Nephron (organoid): ENCODE results near the gene NFX1.
A peak's percentile ranks its signal among the peaks of the same experiment; 100 is the strongest.
"Not testable (repeated sequence)": the region's sequence is repeated elsewhere in the genome, so short reads cannot be mapped to it uniquely, and the experiment has no call there.

Experiments
- H3K27ac Mint-ChIP-seq, 3 experiments: 2 replicates each; pipeline ENCODE4 v1.8.0; 2020; ENCODE audit warnings: mixed read lengths in 3 of 3, mild to moderate bottlenecking in 2 of 3, moderate library complexity in 1 of 3
- H3K27me3 Mint-ChIP-seq: 2 replicates; pipeline ENCODE4 v1.8.0; 2021; ENCODE audit warnings: low read depth, mild to moderate bottlenecking, moderate library complexity, mixed read lengths
- H3K36me3 Mint-ChIP-seq: 2 replicates; pipeline ENCODE4 v1.8.0; 2020; ENCODE audit warnings: low read depth, mixed read lengths
- H3K4me1 Mint-ChIP-seq: 2 replicates; pipeline ENCODE4 v1.8.0; 2020; ENCODE audit warnings: mixed read lengths
- H3K4me3 Mint-ChIP-seq, 3 experiments: 2 replicates each; pipeline ENCODE4 v1.8.0; 2020; ENCODE audit warnings: mild to moderate bottlenecking in 3 of 3, mixed read lengths in 3 of 3, moderate library complexity in 2 of 3
- H3K9me3 Mint-ChIP-seq: 2 replicates; pipeline ENCODE4 v1.8.0; 2020; ENCODE audit warnings: mixed read lengths
- TF ChIP-seq, protein P1 (sequence below), 3 experiments: fragments of 200-600 bp; sonication (generic); IDR thresholded peaks; one replicate each; pipeline ENCODE4 v1.5.0; 2021; ENCODE audit warnings: antibody characterized with exemption in 3 of 3; ENCODE audit not compliant: unreplicated experiment in 3 of 3

Gene NFX1

GRCh38 chr9:33355933-33356332 is 65.6 kb downstream of the NFX1 start:
- TF ChIP-seq, protein P1, sequence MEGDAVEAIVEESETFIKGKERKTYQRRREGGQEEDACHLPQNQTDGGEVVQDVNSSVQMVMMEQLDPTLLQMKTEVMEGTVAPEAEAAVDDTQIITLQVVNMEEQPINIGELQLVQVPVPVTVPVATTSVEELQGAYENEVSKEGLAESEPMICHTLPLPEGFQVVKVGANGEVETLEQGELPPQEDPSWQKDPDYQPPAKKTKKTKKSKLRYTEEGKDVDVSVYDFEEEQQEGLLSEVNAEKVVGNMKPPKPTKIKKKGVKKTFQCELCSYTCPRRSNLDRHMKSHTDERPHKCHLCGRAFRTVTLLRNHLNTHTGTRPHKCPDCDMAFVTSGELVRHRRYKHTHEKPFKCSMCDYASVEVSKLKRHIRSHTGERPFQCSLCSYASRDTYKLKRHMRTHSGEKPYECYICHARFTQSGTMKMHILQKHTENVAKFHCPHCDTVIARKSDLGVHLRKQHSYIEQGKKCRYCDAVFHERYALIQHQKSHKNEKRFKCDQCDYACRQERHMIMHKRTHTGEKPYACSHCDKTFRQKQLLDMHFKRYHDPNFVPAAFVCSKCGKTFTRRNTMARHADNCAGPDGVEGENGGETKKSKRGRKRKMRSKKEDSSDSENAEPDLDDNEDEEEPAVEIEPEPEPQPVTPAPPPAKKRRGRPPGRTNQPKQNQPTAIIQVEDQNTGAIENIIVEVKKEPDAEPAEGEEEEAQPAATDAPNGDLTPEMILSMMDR (IDR thresholded peaks at IDR 0.05; ENCODE audit: unreplicated experiment in 3 of 3) = no peak
- H3K27ac Mint-ChIP-seq = no peak overlapping the region
- H3K27me3 Mint-ChIP-seq = no peaks in the 10 kb centered on the region
- no peaks in the 10 kb centered on the region for H3K4me1 Mint-ChIP-seq
- H3K9me3 Mint-ChIP-seq = no peaks in the 10 kb centered on the region
- H3K36me3 Mint-ChIP-seq = peaks cover 28% of the 10 kb centered on the region
- no peak overlapping the region for H3K4me3 Mint-ChIP-seq

GRCh38 chr9:33358641-33359040 is 68.3 kb downstream of the NFX1 start:
- not testable (repeated sequence) for H3K4me1 Mint-ChIP-seq, H3K9me3 Mint-ChIP-seq, H3K27ac Mint-ChIP-seq, H3K4me3 Mint-ChIP-seq, H3K27me3 Mint-ChIP-seq
- H3K36me3 Mint-ChIP-seq = peaks cover 33% of the 10 kb centered on the region

- TF ChIP-seq, protein P1 (IDR thresholded peaks at IDR 0.05; ENCODE audit: unreplicated experiment in 3 of 3) = no peak
- no peaks in the 10 kb centered on the region for H3K4me1 Mint-ChIP-seq
- peaks cover 3% of the 10 kb centered on the region for H3K27me3 Mint-ChIP-seq
Measured at GRCh38 chr9:33364127-33364526, 73.8 kb downstream of the NFX1 start.

DNA sequence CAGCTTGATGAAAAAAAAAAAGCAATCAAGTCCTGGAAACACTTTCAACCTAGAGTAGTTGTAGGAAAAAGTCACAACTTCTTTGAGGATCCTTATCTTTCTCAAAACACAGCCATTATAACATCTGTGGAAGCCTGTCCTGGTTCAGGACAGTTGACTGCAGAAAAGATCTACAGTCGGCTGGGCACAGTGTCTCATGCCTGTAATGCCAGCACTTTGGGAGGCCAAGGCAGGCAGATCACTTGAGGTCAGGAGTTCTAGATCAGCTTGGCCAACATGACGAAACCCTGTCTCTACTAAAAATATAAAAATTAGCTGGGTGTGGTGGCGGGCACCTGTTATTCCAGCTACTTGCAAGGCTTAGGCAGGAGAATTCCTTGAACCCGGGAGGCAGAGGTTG is 74.5 kb downstream of the NFX1 start:
- not testable (repeated sequence) for H3K4me3 Mint-ChIP-seq, H3K27me3 Mint-ChIP-seq, H3K9me3 Mint-ChIP-seq, H3K27ac Mint-ChIP-seq, H3K4me1 Mint-ChIP-seq
- H3K36me3 Mint-ChIP-seq = peaks cover 39% of the 10 kb centered on the region

More at GRCh38 chr9:33364127-33364526, 73.8 kb downstream of the NFX1 start:
- peaks cover 38% of the 10 kb centered on the region for H3K36me3 Mint-ChIP-seq
- H3K4me3 Mint-ChIP-seq = no peak overlapping the region
- H3K27ac Mint-ChIP-seq = no peak overlapping the region
- no peaks in the 10 kb centered on the region for H3K9me3 Mint-ChIP-seq

DNA sequence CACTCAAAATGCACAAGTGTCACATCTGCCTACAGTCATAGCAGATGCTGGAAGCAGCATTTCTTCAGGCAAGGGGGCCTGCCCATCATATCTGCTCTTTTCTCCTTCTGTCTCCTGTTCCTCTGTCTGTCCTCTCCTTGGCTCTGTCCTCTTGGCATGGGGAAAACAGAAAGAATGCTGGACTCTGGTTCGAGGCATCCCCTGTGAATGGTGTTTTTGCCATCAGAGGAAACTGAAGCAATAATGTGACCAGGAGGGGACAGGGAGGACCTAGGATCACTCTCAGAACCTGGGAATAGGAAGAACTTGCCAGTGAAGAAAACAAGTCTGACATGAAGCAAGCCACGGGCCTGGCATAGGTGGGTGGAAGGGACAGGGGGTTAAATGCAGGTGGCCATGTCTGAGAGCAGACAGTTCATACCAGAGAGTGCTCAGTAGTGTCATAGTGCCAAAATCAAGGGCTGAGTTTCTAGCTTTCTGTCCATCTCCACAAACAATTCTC is 76.7 kb downstream of the NFX1 start:
- H3K27ac Mint-ChIP-seq = no peak overlapping the region
- peaks cover 39% of the 10 kb centered on the region for H3K36me3 Mint-ChIP-seq
- TF ChIP-seq, protein P1 (IDR thresholded peaks at IDR 0.05; ENCODE audit: unreplicated experiment in 3 of 3) = no peak
- H3K4me3 Mint-ChIP-seq = no peak overlapping the region
- H3K9me3 Mint-ChIP-seq = no peaks in the 10 kb centered on the region
- H3K4me1 Mint-ChIP-seq = no peaks in the 10 kb centered on the region
- H3K27me3 Mint-ChIP-seq = peaks cover 3% of the 10 kb centered on the region

DNA sequence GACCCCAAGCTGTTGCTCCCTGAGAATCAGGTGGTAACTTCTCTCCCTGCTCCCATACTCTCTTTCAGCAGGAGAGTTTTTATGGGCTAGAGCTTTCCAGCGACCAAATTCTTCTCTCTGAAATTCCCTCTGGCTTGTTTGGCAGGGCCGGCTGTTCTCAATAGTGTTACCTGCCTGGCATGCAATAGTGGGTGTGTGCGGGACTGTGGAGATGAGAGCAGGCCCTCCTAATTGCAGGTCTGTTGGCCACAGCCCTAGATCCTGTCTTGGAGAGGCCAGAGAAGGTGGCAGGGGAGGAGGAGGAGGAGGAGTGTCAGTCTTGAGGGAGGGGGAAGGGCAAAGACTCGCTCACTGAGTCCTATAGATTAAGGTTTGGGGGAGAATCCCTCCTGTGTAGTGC is 82.6 kb downstream of the NFX1 start:
- TF ChIP-seq, protein P1 (IDR thresholded peaks at IDR 0.05; ENCODE audit: unreplicated experiment in 3 of 3) = no peak
- H3K36me3 Mint-ChIP-seq = peaks cover 9% of the 10 kb centered on the region
- H3K27ac Mint-ChIP-seq = peak overlapping the region; percentile 15 to 65 (median 21)
- H3K27me3 Mint-ChIP-seq = peaks cover 3% of the 10 kb centered on the region
- no peaks in the 10 kb centered on the region for H3K9me3 Mint-ChIP-seq
- H3K4me3 Mint-ChIP-seq = no peak overlapping the region
- H3K4me1 Mint-ChIP-seq = peaks cover 28% of the 10 kb centered on the region

DNA sequence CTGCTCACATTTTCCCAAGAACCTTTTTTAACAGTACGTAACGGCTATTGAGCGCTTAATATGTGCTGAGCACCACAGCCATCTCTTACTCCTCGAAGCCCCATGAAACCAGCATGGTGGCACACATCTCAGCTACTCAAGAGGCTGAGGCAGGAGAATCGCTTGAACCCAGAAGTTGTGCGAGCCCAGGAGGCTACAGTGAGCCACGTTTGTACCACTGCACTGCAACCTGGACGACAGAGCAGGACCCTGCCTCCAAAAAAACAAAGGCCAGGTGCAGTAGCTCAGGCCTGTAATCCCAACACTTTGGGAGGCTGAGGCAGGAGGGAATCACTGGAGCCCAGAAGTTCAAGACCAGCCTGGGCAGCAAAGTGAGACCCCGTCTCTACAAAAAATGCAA is 83.9 kb downstream of the NFX1 start:
- H3K9me3 Mint-ChIP-seq = no peaks in the 10 kb centered on the region
- no peak overlapping the region for H3K27ac Mint-ChIP-seq
- TF ChIP-seq, protein P1 (IDR thresholded peaks at IDR 0.05; ENCODE audit: unreplicated experiment in 3 of 3) = no peak
- peaks cover 28% of the 10 kb centered on the region for H3K4me1 Mint-ChIP-seq
- H3K4me3 Mint-ChIP-seq = no peak overlapping the region
- H3K36me3 Mint-ChIP-seq = peaks cover 5% of the 10 kb centered on the region
- H3K27me3 Mint-ChIP-seq = no peaks in the 10 kb centered on the region
